IPS-20b (cell line): ENCODE results near the gene PCDHGB7.
"Not testable (repeated sequence)": the region's sequence is repeated elsewhere in the genome, so short reads cannot be mapped to it uniquely, and the experiment has no call there.

ENCODE experiments used
- H3K27ac ChIP-seq: one replicate; pipeline ENCODE4 v1.5.1; 2013; ENCODE audit warnings: low read length
- H3K27me3 ChIP-seq: 2 replicates; pipeline ENCODE4 v1.6.1; 2013; ENCODE audit warnings: mild to moderate bottlenecking, low read length, inconsistent platforms; ENCODE audit not compliant: insufficient read depth
- H3K36me3 ChIP-seq: 2 replicates; pipeline ENCODE4 v1.6.1; 2013; ENCODE audit warnings: low read depth, mild to moderate bottlenecking, inconsistent platforms, low read length, moderate library complexity; ENCODE audit not compliant: insufficient read depth
- H3K4me1 ChIP-seq: 2 replicates; pipeline ENCODE4 v1.6.1; 2013; ENCODE audit warnings: mild to moderate bottlenecking, control low read depth, inconsistent platforms, low read length, moderate library complexity; ENCODE audit not compliant: insufficient read depth
- H3K4me3 ChIP-seq: 2 replicates; pipeline ENCODE4 v1.5.1; 2013; ENCODE audit warnings: mild to moderate bottlenecking, low read length, inconsistent platforms
- H3K9ac ChIP-seq: 2 replicates; pipeline ENCODE4 v1.6.1; 2013; ENCODE audit warnings: low read depth, mild to moderate bottlenecking, inconsistent platforms, low read length, moderate library complexity
- H3K9me3 ChIP-seq: 2 replicates; pipeline ENCODE4 v1.6.1; 2013; ENCODE audit warnings: mild to moderate bottlenecking, low read depth, low read length, inconsistent platforms; ENCODE audit not compliant: insufficient read depth

The PCDHGB7 gene

GRCh38 chr5:141420855-141421488 lies 3.5 kb downstream of the PCDHGB7 start, which contains the start of gene PCDHGA11:
Gene PCDHGA11, plus strand, starts transcription at chr5:141421051. Its CDS starts 177 bp downstream, at chr5:141421228.
- peaks cover 69% of the 10 kb centered on the region for H3K9me3 ChIP-seq
- peak within 1 kb of the TSS; percentile 8; the same call in 1 of the 2 replicates for H3K4me3 ChIP-seq
- no peak within 1 kb of the TSS for H3K9ac ChIP-seq
- H3K27ac ChIP-seq, result no peak within 1 kb of the TSS
- no peaks in the 10 kb centered on the region for H3K4me1 ChIP-seq
- H3K36me3 ChIP-seq, result peaks cover 28% of the 10 kb centered on the region; the same call in 1 of the 2 replicates
- H3K27me3 ChIP-seq, result peaks cover 13% of the 10 kb centered on the region

GRCh38 chr5:141421489-141421855 lies 4.0 kb downstream of the PCDHGB7 start:
- peaks cover 32% of the 10 kb centered on the region; the same call in 1 of the 2 replicates for H3K36me3 ChIP-seq
- H3K27ac ChIP-seq, result no peak overlapping the region
- no peak overlapping the region for H3K9ac ChIP-seq
- no peaks in the 10 kb centered on the region for H3K4me1 ChIP-seq
- H3K4me3 ChIP-seq, result peak overlapping the region; percentile 5; the same call in 1 of the 2 replicates
- peaks cover 13% of the 10 kb centered on the region for H3K27me3 ChIP-seq
- H3K9me3 ChIP-seq, result peaks cover 74% of the 10 kb centered on the region

GRCh38 chr5:141422742-141423291 lies 5.3 kb downstream of the PCDHGB7 start:
- peaks cover 87% of the 10 kb centered on the region for H3K9me3 ChIP-seq
- H3K36me3 ChIP-seq, result peaks cover 32% of the 10 kb centered on the region; the same call in 1 of the 2 replicates
- no peaks in the 10 kb centered on the region for H3K4me1 ChIP-seq
- no peak overlapping the region for H3K4me3 ChIP-seq
- no peak overlapping the region for H3K9ac ChIP-seq
- peaks cover 13% of the 10 kb centered on the region for H3K27me3 ChIP-seq
- H3K27ac ChIP-seq, result no peak overlapping the region

GRCh38 chr5:141427783-141428426 lies 10.4 kb downstream of the PCDHGB7 start:
- H3K9ac ChIP-seq, result no peak overlapping the region
- no peaks in the 10 kb centered on the region for H3K4me1 ChIP-seq
- H3K27me3 ChIP-seq, result no peaks in the 10 kb centered on the region
- H3K27ac ChIP-seq, result no peak overlapping the region
- H3K4me3 ChIP-seq, result no peak overlapping the region
- H3K9me3 ChIP-seq, result peaks cover 79% of the 10 kb centered on the region
- H3K36me3 ChIP-seq, result peaks cover 12% of the 10 kb centered on the region; the same call in 1 of the 2 replicates

GRCh38 chr5:141430332-141431113 lies 13.0 kb downstream of the PCDHGB7 start, which contains the start of gene PCDHGA12:
Gene PCDHGA12, plus strand, starts transcription at chr5:141430507. Its CDS starts 253 bp downstream, at chr5:141430760.
- Histone ChIP-seq H3K27ac (no peak within 1 kb of the TSS), H3K9me3 (peaks cover 61% of the 10 kb centered on the region), H3K9ac (no peak within 1 kb of the TSS), H3K36me3 (peaks cover 12% of the 10 kb centered on the region; the same call in 1 of the 2 replicates), H3K4me3 (no peak within 1 kb of the TSS), H3K27me3 (no peaks in the 10 kb centered on the region), H3K4me1 (no peaks in the 10 kb centered on the region)

- Histone ChIP-seq H3K4me1 (no peaks in the 10 kb centered on the region), H3K9ac (no peak overlapping the region), H3K9me3 (peaks cover 53% of the 10 kb centered on the region), H3K27ac (no peak overlapping the region), H3K4me3 (no peak overlapping the region), H3K36me3 (peaks cover 7% of the 10 kb centered on the region; the same call in 1 of the 2 replicates), H3K27me3 (no peaks in the 10 kb centered on the region)
Observed at GRCh38 chr5:141431286-141431685, 13.8 kb downstream of the PCDHGB7 start.

GRCh38 chr5:141432308-141432707 lies 14.8 kb downstream of the PCDHGB7 start:
- not testable (repeated sequence) for H3K36me3 ChIP-seq, H3K27ac ChIP-seq, H3K27me3 ChIP-seq, H3K4me3 ChIP-seq, H3K9ac ChIP-seq, H3K4me1 ChIP-seq
- H3K9me3 ChIP-seq, result peaks cover 43% of the 10 kb centered on the region

- H3K36me3 ChIP-seq, H3K27me3 ChIP-seq, H3K27ac ChIP-seq, H3K4me1 ChIP-seq, H3K4me3 ChIP-seq, H3K9ac ChIP-seq: not testable (repeated sequence)
- H3K9me3 ChIP-seq, result peaks cover 39% of the 10 kb centered on the region
Observed at GRCh38 chr5:141432726-141433125, 15.2 kb downstream of the PCDHGB7 start.

GRCh38 chr5:141434006-141434405 lies 16.5 kb downstream of the PCDHGB7 start:
- H3K27me3 ChIP-seq, result no peaks in the 10 kb centered on the region
- H3K27ac ChIP-seq, result no peak overlapping the region
- H3K9me3 ChIP-seq, result peaks cover 27% of the 10 kb centered on the region
- H3K4me3 ChIP-seq, result no peak overlapping the region
- no peaks in the 10 kb centered on the region for H3K4me1 ChIP-seq
- peaks cover 6% of the 10 kb centered on the region; the same call in 1 of the 2 replicates for H3K36me3 ChIP-seq
- no peak overlapping the region for H3K9ac ChIP-seq

- no peak overlapping the region for H3K9ac ChIP-seq
- no peaks in the 10 kb centered on the region for H3K4me1 ChIP-seq
- H3K27me3 ChIP-seq, result no peaks in the 10 kb centered on the region
- no peaks in the 10 kb centered on the region for H3K36me3 ChIP-seq
- H3K4me3 ChIP-seq, result no peak overlapping the region
- H3K9me3 ChIP-seq, result peaks cover under 1% of the 10 kb centered on the region
- no peak overlapping the region for H3K27ac ChIP-seq
Observed at GRCh38 chr5:141437221-141437620, 19.7 kb downstream of the PCDHGB7 start.

- Histone ChIP-seq H3K9me3 (no peaks in the 10 kb centered on the region), H3K4me3 (no peak overlapping the region), H3K27me3 (no peaks in the 10 kb centered on the region), H3K4me1 (no peaks in the 10 kb centered on the region), H3K9ac (no peak overlapping the region), H3K27ac (no peak overlapping the region), H3K36me3 (no peaks in the 10 kb centered on the region)
Observed at GRCh38 chr5:141439411-141440141, 22.1 kb downstream of the PCDHGB7 start.
